ENCODE measurements around the gene SLC22A23. TPM values are rescaled to one million over a fixed set of nuclear protein-coding genes. Genes with fewer than 3 reads are reported as not detected.

SLC22A23 gene
- total RNA-seq, 1 donor from 2014 or later = 102 TPM

DNA sequence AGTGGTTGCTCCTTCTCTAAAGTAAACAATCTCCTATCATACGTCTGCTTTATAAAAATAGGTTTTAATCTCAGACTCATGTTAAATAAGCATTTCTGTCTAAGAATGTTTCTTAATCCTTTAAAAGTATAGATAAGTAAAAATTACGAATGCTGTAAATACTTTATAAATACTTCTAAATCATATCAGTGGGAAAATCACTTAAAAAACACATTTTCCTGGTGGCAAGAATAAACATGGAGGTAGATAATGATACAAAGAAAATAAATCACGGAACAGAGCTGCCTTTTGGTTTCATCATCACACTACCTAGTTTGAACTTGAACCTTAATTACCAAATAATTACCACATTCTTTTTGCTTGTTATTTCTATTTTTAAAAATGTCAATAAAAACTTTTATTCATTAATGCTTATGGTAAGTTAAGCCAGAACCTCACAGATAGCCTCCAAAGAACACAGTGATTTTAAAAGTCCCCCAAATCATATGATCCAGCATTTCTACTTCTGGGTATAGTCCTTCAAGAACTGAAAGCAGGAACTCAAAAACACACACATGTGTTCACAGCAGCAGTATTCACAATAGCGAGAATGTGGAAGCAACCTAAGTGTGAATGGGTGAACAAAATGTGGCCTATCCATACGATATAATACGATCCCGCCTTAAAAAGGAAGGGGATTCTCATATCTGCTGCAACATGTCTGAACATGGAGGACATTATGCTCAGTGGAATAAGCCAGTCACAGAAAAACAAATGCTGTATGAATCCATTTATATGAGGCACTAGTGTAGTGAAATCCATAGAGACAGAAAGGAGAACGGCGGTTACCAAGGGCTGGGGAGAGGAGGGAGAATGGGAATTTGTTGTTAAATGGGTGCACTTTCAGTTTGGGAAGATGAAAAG, 72.4 kb downstream of the SLC22A23 start:
- TF ChIP-seq, protein P1, sequence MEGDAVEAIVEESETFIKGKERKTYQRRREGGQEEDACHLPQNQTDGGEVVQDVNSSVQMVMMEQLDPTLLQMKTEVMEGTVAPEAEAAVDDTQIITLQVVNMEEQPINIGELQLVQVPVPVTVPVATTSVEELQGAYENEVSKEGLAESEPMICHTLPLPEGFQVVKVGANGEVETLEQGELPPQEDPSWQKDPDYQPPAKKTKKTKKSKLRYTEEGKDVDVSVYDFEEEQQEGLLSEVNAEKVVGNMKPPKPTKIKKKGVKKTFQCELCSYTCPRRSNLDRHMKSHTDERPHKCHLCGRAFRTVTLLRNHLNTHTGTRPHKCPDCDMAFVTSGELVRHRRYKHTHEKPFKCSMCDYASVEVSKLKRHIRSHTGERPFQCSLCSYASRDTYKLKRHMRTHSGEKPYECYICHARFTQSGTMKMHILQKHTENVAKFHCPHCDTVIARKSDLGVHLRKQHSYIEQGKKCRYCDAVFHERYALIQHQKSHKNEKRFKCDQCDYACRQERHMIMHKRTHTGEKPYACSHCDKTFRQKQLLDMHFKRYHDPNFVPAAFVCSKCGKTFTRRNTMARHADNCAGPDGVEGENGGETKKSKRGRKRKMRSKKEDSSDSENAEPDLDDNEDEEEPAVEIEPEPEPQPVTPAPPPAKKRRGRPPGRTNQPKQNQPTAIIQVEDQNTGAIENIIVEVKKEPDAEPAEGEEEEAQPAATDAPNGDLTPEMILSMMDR (IDR thresholded peaks at IDR 0.05; ENCODE audit: partially characterized antibody, unreplicated experiment) = no peak
- Mint-ChIP-seq H3K4me3 (ENCODE audit: unreplicated experiment) (no peak overlapping the region), H3K4me1 (ENCODE audit: low read depth, unreplicated experiment) (peaks cover 47% of the 10 kb centered on the region), H3K27ac (ENCODE audit: unreplicated experiment) (no peak overlapping the region), H3K27me3 (ENCODE audit: unreplicated experiment) (no peaks in the 10 kb centered on the region), H3K36me3 (ENCODE audit: unreplicated experiment) (peaks cover 9% of the 10 kb centered on the region), H3K9me3 (ENCODE audit: unreplicated experiment) (peaks cover 2% of the 10 kb centered on the region)
- no peak for DNase-seq

GRCh38 chr6:3383525-3383924, 73.3 kb downstream of the SLC22A23 start:
- Mint-ChIP-seq H3K4me1 (ENCODE audit: low read depth, unreplicated experiment) (peaks cover 51% of the 10 kb centered on the region), H3K36me3 (ENCODE audit: unreplicated experiment) (peaks cover 9% of the 10 kb centered on the region), H3K27me3 (ENCODE audit: unreplicated experiment) (no peaks in the 10 kb centered on the region), H3K4me3 (ENCODE audit: unreplicated experiment) (no peak overlapping the region), H3K9me3 (ENCODE audit: unreplicated experiment) (peaks cover 2% of the 10 kb centered on the region), H3K27ac (ENCODE audit: unreplicated experiment) (no peak overlapping the region)
- no peak for DNase-seq
- TF ChIP-seq, protein P1 (IDR thresholded peaks at IDR 0.05; ENCODE audit: partially characterized antibody, unreplicated experiment) = no peak

DNA sequence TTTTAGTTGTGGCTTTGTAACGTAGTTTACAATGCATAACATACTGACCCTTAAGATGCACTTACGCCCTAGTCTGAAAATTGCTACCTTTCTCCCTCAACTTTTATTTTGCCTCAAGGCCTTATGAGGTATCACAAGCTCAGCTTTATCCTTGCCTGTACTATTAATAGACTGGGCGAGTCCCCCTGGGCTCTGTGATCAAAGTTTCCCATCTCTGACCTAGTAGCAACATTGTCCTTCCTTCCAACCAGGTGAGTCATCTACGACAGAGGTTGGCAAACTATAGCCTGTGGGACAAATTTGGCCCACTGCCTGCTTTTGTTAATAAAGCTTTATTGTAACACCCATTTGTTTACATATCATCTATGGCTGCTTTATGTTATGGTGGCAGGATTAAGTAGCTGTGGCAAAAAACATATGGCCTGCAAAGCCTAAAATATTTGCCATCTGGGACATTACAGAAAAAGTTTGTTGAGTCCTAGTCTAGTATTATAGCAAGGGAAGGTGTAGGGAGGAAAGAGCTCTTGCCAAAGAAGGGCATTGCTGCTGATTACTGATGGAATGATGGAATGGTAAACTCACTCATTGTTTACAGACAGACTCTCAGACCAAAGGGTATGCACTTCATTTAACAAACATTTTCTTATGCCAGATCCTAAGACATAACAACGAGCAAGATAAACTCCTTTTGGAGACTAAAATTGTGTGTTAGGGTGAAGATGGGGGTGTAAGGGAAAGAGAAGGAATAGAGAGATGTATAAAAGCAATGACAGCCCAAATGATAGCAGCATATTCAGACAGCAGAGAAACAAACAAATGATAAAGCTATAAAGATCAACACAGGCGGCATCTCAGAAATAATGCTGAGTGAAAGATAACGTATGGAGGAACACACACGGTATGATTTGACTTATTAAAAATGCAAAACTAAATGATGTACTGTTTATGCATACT, 74.2 kb downstream of the SLC22A23 start:
- TF ChIP-seq, protein P1 (IDR thresholded peaks at IDR 0.05; ENCODE audit: partially characterized antibody, unreplicated experiment) = no peak
- Mint-ChIP-seq H3K36me3 (ENCODE audit: unreplicated experiment) (peaks cover 9% of the 10 kb centered on the region), H3K4me3 (ENCODE audit: unreplicated experiment) (no peak overlapping the region), H3K9me3 (ENCODE audit: unreplicated experiment) (no peaks in the 10 kb centered on the region), H3K27me3 (ENCODE audit: unreplicated experiment) (no peaks in the 10 kb centered on the region), H3K27ac (ENCODE audit: unreplicated experiment) (no peak overlapping the region), H3K4me1 (ENCODE audit: low read depth, unreplicated experiment) (peaks cover 51% of the 10 kb centered on the region)
- no peak for DNase-seq

DNA sequence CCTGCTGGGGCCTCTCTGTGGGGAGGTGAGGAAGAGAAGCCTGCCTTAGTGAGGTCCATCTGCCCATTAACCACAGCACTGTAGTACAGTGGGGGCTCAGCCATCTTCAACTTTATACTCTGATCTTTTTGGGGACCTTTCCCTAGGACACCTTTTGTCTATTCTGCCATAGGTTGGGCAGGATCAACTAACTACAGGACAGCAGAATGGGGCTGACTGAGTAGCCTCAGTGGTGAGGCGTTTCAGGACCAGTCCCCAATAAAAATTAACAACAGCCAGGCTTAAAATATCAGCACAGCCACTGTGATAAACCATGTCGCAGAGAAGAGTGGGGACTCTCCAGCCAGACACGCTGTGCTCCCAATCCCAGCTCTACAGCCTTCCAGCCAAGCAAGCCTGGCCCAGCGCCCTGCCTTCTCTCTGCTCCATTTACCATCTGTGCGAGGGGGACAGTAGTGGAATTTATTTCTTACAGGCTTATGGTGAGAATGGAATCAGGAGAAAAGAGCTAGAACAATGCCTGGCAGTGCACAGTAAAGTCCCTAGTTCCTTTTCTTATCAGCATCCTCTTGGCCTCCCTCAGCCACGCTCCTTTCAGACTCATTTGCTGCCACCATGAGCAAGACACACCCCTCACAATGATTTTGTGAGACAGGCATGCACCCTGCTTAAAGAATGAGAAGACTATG, 75.5 kb downstream of the SLC22A23 start:
- no peaks in the 10 kb centered on the region for H3K36me3 Mint-ChIP-seq (ENCODE audit: unreplicated experiment)
- TF ChIP-seq, protein P1 (IDR thresholded peaks at IDR 0.05; ENCODE audit: partially characterized antibody, unreplicated experiment) = no peak
- H3K9me3 Mint-ChIP-seq (ENCODE audit: unreplicated experiment) = no peaks in the 10 kb centered on the region
- H3K4me1 Mint-ChIP-seq (ENCODE audit: low read depth, unreplicated experiment) = peaks cover 49% of the 10 kb centered on the region
- H3K27ac Mint-ChIP-seq (ENCODE audit: unreplicated experiment) = peak overlapping the region; percentile 60
- no peak overlapping the region for H3K4me3 Mint-ChIP-seq (ENCODE audit: unreplicated experiment)
- DNase-seq = no peak
- no peaks in the 10 kb centered on the region for H3K27me3 Mint-ChIP-seq (ENCODE audit: unreplicated experiment)

All from glutamatergic neuron (in vitro differentiated cells).